HG03558 (cell line): ENCODE measurements around the gene ATG10.

ENCODE experiments used
- ATAC-seq: cut with Tn5 transposase; IDR thresholded peaks from one replicate; pipeline ENCODE4 v1.9.1; 2021; ENCODE audit warnings: moderate number of reproducible peaks; ENCODE audit not compliant: unreplicated experiment; ENCODE audit errors: extremely low read depth

The ATG10 gene

DNA sequence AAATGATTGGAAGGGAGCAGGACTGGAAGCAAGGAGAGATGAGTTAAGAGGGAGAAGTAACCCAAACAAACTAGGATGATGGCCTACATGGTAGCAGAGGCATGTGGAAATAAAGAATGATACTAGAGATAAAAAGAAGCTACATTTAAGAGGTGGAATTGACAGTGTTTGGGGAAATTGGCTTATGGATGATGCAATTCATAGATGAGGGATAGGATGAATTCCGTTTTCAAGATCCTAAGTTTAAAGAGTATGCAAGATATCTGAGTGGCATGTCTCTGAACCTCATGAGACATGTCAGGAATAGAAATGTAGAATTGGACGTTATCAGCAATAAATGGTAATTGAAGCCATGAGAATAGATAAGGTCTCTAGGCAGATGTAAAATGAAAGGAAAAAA is 232.7 kb downstream of the ATG10 start:
- no peak for ATAC-seq

DNA sequence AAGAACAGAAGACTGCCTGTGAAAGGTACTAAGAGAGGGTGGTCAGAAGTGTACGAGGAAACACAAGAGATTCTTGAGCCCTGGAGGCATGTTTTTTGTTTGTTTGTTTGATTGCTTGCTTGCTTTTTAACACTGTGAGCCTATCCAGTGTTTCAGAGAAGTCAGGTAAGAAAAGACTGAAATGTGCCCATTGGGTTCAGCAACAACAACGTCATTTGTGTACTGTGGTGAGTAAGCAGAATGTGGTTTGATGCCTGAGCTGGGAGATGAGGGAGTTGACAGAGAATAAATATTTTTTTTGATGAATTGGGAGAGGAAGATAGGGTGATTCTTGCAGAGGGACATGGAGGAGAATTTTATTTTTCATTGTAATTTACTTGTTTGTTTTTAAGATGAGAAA is 233.2 kb downstream of the ATG10 start:
- no peak for ATAC-seq

DNA sequence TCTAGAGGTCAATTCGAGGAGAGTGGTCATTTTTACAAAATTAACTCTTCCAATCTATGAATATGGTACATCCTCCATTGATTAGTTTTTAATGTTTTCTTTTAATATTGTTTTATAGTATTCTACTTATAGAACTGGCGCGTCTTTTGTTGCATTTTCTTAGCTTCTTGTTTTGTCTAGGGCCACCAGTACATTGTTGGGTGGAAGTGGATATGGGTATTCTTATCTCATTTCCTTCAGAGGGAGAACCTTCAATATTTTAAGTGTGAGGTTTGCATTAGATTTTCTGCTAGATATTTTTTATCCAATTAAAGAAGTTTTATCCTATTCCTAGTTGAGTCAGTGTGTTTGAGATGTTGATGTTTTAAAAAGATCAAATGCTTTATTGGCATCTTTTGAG is 236.5 kb downstream of the ATG10 start:
- no peak for ATAC-seq

DNA sequence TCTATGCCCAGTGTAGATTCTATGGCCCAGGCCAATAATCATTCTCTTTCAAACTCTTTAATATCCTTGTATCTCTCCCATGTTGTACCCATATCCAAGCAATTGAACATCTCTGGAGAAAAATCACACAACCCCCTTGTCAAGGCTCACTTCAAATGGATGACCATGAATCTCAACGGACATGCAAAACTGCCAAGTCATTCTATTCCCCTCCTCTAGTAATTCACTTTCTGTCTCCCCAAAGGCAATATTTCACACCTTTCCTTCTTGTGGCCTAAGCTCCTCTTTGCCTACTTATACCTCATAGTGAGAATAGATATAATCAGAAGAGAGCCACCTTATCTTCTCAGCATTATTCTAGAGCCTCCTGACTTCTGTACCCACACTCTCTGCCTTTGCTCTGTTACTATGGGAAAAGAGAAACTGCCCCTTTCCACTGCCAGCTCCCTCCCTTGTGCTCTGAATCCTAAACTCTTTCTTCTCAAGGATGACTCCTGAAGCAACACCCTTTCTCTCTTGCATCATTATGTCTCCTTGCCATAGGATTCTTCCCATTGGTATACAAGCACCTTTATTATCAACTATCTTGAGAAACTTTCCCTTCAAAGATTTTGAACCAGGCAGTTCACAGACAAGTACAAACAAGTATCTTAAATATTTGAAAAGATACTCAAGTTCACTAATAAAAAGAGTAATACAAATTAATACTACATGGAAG is 240.2 kb downstream of the ATG10 start:
- no peak for ATAC-seq

DNA sequence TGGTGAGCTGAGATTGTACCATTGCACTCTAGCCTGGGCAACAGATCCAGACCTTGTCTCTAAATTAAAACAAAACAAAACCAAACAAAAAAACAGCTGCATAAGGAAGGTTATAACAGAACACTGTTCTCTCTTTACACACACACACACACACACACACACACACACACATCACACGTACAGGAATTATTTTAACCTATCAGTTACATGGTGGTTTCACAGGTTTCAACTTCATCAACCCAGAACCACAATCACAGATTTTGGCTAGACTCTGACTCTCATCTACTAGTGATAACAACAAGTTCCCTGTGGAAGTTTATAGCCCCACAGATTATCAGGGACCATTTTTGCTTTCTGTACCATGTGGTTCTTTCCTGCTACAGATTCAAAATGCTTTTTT is 246.1 kb downstream of the ATG10 start:
- ATAC-seq = no peak

DNA sequence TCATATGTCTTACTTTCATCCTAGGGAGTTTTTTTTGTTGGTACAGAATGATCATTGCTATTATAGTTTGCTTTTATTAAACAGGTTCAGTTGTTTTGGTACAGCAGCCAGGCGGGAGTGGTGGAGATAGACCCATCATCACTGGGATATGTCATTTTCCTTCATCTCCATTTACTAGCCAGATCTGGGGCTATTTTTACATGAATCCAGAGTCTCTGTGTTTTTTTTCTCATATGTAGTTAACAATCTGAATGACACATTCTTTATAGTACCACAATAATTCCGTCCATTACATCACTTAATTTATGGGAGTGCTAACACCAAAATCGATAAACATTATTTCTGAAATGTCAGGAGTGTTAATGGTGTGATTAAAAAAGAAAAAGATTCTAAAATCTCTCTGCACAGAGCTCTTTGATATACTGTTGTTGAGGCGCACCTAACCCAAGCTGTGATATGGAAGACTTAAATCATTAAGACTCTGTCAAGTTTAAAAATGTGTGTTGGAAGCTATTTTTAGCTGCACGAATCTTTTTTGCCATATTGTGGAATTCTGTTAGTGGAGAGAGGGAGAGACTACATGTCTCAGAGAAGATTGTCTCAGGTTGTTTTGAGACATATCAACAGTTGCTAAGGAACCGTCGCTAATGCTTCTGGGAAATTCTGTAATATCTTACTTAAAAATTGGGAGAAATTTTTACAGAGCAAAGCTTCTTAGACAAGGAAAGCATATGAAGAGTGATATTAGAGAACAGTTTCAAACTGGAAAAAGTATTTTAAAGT is 246.7 kb downstream of the ATG10 start:
- ATAC-seq = no peak

DNA sequence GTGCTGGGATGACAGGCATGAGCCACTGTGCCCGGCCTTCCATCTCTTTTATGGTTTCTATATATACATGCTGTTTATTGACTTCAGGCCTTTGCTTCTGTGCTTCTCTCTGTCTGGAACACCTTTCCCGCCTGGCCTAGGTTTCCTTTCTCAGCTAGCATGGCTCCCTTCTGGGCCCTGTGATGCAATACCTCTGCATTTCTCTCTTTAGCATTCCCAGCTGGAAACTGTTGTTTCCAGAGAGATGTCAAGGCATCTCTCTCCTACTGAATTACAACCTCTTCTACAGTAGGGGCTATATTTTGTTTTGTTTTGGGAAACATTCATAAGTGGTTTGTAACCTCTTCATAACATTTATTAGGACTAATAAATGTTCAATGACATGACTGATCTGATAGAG is 249.2 kb downstream of the ATG10 start:
- ATAC-seq = no peak

DNA sequence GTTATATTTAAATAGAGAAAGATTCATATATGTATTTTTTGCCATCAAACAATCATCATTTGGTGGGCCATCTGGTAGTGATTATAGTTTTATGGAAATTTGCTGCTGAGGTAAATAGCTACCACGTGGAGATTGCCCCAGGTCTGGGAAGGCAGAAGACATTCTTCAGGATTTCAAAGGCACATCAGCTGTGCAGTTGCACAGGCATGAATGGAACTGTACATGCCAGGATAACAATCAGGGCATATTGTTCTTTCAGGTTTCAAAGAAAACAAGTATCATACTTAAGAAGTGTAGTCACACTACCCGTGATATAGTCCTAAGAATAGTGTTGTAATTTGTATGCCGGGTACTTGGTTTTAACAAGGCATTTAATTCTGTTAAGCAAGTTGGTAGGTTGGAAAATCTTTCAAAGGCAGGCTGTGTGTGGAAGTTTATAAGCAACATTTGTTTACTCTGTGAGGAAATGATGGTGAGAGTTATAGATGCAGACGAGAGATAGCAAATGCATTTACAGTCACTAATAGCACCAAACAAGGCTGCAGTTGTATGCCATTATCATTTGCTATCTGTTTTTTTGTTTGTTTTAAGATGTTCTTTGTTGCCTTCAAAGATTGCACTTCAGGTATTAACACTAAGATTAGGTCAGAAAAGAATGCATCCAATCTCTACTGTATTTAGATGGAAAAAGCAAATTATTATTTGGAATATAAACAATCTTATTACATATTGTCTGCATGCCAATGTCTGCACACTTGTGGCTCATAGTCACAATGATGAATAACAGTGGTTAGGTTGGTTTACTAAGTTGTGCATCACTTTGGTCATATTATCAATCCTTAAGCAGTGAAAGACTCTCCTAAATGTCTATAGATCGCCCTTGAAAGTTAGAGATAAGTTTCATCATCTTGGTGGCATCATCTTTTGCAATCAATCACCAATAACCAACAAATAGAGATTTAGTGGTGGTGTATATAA is 251.1 kb downstream of the ATG10 start:
- no peak for ATAC-seq

DNA sequence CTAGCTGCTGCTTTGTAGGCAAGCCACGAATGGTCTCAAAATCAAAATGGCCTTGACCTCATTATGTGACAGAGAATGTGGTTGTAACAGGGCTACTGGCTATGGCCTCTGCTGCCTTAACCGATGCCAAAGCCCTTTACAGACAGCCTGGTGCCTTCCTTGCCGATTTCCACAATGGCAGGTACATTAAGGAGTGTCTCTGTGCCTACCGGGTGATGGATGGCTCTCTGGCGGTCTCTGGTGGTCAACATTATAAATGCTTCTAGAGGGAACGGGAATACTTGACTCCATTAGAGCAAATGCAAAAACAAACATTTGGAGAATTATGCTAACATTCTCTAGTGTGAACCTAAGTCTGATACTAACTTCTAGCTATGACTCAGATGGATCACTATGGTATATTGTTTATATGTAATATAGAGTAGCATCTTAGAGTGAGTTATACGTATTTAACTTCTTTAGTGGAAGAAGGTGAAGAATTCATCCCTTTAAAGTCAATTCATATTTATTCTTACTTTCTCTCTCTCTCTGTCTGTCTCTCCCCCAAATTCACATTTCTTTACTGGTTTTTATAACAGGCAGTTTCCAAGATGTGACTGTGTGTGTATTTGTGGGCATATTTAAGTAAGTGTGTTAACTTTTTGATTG is 253.8 kb downstream of the ATG10 start:
- ATAC-seq = peak; percentile 86

DNA sequence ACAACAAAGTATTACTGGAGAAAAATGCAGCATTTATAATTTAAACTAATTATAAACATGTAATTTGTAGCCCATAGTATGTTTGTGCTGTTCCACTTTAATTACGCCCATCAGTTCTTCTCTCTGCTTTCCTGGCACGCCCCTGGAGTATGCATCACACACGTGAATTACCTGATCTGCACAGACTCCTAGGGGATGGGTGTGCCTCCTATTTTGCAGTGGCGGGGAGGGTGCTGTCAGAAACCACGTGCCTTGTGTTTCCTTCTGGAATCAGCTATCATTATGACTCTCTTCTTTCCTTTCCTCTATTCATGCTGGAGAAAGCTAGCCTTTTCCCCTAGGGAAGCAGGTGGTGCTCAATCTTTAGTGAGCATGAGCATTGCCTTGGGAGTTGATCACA is 263.1 kb downstream of the ATG10 start:
- no peak for ATAC-seq

DNA sequence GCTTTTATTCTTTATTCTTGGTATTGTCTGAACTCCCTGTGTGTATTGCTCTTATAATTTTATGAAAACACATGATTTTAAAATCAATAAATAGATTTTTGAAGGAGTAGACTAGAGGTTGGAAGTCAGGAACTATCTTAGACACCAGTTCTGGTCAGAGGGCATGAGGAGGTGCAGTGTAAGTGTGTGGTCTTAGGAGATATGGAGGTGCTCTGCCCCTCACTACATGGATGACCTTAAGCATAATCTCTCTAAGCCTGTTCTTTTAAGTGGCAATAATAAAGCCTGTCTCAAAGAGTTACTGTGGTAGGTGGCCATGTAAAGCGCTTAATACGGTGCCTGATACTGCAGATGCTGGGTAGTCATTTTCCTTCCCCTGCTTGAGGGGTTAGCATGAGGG is 272.3 kb downstream of the ATG10 start:
- ATAC-seq = no peak

DNA sequence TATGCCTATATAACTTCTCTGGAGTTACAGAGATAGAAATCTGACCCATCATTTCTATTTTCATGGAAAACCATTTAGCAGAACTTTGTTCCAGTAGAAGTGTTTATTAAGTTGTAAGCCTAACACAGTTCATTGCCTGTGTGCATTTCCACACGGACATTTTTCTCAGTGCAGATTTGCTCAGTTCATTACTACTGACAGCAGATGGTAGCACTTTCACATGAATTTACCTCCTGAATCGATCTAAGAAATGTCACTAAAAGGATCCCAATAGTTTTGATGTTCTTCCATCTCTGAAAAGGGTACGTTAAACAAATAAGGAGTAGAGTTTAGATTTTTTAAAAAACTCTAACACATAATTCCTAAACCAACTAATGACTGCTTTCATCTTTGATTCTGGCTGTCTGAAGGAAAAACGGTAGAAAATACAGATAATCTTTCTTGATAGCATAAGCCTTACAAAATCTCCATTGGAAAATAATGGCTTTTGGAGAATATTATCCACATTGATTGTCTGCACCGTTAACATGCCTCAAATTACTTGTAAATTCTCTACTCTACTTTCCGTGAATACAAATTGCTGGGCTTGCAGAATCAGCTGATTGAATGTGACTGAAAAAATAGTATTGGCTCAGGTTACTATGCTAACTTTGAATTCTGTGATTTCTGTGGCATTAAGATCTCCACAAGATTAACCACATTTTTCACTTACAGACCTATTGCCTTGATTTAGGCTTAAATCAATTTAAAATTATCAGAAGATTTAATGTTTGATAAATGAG is 273.2 kb downstream of the ATG10 start:
- no peak for ATAC-seq

DNA sequence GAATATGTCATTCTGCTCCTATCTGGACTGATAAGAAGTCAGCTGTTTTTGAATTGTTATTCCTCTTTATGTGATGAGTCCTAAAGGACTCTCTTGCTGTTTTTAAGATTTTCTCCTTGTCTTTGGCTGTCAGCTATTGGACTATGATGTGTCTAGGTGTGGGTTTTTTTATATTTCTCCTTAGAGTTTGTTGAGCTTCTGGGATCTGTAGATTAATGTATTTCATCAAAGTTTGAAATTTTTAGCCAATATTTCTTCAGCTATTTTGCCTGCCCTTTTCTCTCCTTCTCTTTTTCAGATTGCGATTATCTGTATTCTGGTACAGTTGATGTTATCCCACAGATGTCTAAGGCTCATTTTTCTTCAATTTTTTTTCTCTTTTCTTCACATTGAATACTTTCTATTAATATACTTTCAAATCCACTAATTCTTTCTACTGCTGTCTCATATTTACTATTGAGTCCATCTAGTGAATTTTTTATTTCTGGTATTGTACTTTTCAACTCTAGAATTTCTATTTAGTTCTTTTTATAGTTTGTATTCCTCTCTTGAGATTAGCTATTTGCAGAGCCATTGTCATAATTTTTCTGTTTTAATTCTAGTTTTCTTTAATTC is 275.2 kb downstream of the ATG10 start:
- ATAC-seq = no peak

DNA sequence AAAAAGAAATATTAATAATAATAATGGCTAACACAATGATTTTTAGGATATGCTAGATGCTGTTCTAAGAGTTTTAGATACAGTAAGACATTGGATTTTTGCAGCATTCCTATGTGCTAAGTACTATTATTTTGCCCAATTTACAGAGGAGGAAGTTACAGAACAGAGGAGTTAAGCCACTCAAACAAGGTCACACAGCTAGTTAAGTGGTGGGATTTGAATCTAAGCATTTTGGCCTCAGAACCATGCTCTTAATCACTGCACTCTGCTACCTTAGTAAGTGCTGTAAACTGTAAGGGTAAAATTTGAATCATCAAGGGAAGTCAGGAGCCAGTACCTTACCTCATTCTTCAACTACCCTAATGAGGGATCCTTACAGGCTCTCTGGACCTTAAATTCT is 280.9 kb downstream of the ATG10 start:
- no peak for ATAC-seq

DNA sequence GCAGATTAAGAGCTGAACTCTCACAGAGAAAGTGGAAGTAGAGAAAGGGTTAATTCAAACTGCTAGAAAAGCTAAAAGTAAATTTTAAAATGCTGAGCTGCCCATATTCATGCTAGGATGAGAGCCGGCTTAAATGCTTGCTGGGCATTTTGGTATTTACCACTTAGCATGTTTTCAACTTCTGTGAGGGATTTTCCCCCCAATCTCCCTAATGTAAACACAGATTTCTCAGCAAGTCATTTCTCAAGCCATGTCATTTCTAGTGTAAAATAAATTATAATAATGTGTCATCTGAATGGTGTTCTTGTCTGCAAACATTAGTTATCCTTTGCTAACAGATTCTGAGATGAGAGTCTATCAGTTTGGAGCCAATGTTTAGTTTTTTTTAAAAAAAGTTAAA is 284.0 kb downstream of the ATG10 start:
- no peak for ATAC-seq

DNA sequence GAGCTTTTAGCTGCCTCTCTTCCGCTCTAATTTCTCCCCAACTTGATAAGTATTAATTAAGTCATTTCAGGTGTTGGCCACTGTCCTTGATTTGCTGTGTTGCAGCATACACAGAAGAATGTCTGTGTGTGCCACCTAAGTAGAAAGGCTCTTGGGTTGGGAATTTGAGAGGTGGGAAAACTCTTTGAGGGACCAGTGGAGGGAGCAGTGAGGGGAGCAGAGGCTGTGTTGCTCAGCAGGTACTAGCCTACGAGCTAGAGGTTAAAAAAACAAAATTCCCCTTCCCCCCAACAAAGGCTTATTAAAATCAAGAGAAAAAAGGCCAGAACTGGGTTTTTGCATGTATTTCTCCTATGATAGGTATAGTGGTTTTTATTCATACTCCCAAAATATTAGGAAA is 285.4 kb downstream of the ATG10 start:
- no peak for ATAC-seq

DNA sequence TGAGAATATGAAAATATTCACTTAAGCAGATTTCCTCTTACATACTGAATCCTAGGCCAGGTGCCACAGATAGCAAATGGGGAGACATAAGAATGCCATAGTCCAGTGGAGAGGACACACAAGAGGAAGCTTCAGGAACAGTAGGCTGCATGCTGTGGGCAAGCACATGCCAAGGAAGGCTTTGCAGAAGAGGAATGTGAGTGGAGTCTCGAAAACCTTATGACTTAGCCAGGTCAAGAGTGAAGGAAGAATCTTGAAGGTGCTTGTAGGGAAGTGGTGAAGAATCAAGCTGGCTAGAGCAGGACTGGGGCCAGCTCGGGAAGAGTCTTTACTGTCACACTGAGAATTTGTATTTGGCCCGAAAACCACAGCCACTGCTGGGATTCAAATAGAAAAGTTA is 285.9 kb downstream of the ATG10 start:
- no peak for ATAC-seq

DNA sequence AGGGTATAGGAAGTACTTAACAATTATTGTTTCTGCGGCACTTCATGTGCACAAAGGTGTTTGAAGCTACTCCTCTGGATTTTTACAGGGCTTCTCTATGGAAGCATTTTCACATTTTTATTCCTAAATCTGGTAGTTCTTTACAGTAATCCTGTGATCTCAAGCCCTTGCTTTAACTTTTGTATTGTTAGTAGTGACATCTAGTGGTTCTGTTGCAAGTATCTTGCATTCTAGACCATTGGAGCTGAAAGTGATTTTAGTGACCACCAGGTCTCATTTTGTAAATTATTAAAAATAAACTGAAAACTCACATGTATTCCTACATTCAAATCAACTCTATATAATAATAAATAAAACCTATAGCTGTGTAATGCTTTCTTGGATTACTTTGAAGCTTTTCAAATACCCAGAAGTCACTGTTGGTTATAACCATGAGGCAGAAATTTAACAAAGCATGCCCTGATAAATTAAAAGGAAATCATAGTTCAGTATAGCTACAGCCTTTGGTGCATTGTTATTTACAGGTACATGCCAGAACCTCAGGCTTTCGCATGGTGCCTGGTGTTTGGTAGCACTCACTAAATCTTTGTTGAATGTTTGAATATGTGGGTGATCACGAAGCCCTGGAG is 287.5 kb downstream of the ATG10 start:
- no peak for ATAC-seq

DNA sequence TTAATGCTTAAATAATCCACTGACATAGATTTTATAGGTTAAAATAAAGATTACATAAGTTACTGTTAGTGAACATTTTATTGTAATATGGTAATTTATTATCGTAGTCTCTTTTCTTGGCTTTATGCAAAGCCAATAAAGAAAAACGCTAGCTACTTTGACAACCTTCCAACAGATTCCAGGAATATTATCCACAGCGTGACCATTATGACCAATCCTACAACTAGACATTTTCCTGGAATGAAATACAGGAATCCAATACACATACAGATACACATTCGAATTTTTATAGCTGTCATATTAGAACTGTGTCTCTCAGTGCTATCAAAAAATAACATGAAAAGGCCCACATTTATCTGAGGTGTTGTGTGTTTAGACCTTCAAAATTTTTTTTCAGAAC is 293.2 kb downstream of the ATG10 start:
- ATAC-seq = no peak
